Right lobe of liver (tissue), 4 donors: ENCODE results near the gene AJAP1.

Experiments used
- CTCF ChIP-seq, 4 donors: fragments of 200-600 bp in 3 of 4; fragments of 450-650 bp in 1 of 4; IDR thresholded peaks; one replicate each; pipeline versions ENCODE4 v1.5.1 to v1.8.0; 2016 to 2022; ENCODE audit warnings: antibody characterized with exemption in 4 of 4, mild to moderate bottlenecking in 2 of 4
- POLR2A ChIP-seq: fragments of 450-650 bp; IDR thresholded peaks from one replicate; pipeline ENCODE4 v1.6.1; 2017; ENCODE audit warnings: antibody characterized with exemption, mild to moderate bottlenecking
- donor health status: DM: no; HTN: no; CAD: no.
- donor health status: DM: no; HTN: no; CAD: no.
- donor health status: DM: no; HTN: yes; CAD: no.

GRCh38 chr1:4755301-4755845 lies 101.0 kb downstream of the AJAP1 start:
- TF ChIP-seq CTCF (IDR thresholded peaks at IDR 0.05) (no peak), POLR2A (no peak)
